ENCODE data around the gene NEU2.

The NEU2 gene

DNA sequence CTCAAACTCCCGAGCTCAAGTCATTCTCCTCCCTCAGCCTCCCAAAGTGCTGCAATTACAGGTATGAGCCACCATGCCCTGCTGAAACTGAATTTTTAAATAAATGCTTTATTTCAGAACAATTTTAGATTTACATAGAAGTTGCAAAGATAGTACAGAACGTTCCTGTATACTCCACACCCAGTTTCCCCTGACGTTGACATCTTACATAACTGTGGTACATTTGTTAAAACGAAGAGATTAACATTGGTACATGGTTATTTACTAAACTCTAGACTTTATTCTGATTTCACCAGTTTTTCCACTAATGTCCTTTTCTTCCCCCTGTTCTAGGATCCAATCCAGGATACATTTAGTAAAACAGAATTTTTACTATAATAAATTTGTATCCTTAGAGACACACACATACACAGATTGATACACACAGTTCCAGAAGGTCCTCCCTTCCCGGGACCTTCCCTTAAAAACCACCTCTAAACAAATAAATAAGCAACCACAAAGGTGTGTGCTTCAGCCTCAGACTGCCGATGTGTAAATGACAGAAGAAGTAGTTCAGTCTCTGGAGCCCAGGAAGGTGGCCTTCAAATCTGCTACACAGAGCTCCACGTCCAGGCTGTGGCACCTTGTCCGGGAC, 6.9 kb downstream of the NEU2 start:
- FAIRE-seq = no peak
- DNase-seq (ENCODE audit: insufficient read length) = no peak
- TF ChIP-seq POLR2AphosphoS5 (IDR thresholded peaks at IDR 0.05; ENCODE audit: low read depth, low read length) (no peak), TAF1 (IDR thresholded peaks at IDR 0.05; ENCODE audit: borderline replicate concordance, low read depth, low read length) (no peak), POLR2A (IDR thresholded peaks at IDR 0.05; ENCODE audit: low read depth, low read length) (no peak)

DNA sequence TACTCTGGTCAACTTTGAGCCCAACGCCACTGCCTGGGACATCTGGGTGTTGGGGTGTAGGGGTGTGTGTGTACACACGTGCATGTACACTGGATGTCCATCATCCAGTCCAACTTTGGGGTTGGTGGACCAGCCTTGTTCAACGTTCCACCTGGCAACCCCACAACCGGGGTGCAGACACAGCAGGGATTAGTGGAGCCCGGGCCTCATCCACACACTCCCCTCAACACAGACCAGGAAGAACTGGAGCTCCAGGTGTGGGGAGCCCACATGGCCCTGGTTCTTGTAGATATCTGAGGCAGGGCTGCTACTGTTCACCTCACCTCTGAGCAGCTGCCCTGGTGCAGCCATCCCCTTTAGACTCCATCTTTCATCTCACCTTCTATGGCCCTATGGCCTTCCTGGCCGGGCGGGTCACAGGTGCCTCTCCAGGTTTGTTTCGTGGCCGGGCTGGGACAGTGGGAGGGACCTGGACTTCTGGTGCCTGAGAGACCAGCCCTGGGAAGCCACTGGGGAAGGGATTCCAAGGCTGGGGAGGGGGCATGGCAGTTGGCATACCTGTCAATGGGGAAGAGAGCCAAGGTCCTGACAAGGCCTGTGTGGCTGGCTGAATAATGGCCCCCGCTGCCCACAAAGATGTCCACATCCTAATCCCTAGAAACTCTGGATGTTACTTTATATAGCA, 7.5 kb downstream of the NEU2 start:
- TF ChIP-seq TAF1 (IDR thresholded peaks at IDR 0.05; ENCODE audit: borderline replicate concordance, low read depth, low read length) (no peak), POLR2AphosphoS5 (IDR thresholded peaks at IDR 0.05; ENCODE audit: low read depth, low read length) (no peak), POLR2A (IDR thresholded peaks at IDR 0.05; ENCODE audit: low read depth, low read length) (no peak)
- no peak for FAIRE-seq

DNA sequence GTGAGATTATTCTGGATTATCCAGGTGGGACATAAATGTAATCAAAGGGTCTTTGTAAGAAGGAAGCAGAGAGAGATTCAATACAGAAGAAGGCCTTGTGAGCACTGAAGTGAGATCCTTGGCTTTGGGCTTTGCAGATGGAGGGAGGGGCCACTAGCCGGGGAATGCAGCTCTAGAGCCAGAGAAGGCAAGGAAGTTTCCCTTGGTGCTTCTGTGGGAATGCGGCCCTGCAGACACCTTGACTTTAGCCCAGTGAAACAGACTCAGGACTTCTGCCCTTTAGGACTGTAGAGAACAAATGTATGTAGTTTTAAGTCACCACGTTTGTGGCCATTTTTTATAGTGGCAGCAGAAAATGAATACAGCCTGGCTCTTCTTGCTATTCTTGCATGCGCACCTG, 8.1 kb downstream of the NEU2 start:
- DNase-seq (ENCODE audit: insufficient read length) (no peak), FAIRE-seq (no peak)
- TF ChIP-seq TAF1 (IDR thresholded peaks at IDR 0.05; ENCODE audit: borderline replicate concordance, low read depth, low read length) = no peak
- no peak for TF ChIP-seq POLR2A (IDR thresholded peaks at IDR 0.05; ENCODE audit: low read depth, low read length)
- no peak for TF ChIP-seq POLR2AphosphoS5 (IDR thresholded peaks at IDR 0.05; ENCODE audit: low read depth, low read length)

More for the DNA sequence above, 7.5 kb downstream of the NEU2 start:
- DNase-seq (ENCODE audit: insufficient read length) = no peak

DNA sequence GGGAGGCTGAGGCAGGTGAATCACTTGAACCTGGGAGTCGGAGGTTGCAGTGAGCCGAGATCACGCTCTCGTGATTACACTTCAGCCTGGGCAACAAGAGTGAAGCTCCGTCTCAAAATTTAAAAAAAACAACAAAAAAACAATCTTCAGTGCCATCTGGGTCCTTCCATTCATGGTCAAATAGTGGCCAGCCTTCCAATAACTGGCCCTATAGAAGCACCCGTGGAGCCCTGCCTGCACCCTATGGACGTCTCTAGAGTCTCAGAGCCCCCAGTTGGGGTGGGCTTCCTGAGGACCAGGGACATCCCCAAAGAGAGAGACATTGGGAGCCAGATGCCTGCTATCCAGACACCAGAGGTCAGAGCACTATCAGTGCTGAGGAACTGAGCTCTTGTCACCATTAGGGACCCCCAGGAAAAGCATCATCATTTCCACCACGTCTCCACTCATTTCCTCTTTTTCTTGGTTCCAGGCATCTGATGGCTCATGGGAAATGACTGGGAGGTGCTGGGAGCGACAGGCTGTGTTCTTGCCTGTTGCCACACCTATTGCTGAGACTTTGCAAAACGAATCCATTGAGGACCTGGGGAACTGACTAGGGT, 9.4 kb downstream of the NEU2 start:
- no peak for TF ChIP-seq POLR2A (IDR thresholded peaks at IDR 0.05; ENCODE audit: low read depth, low read length)
- no peak for TF ChIP-seq POLR2AphosphoS5 (IDR thresholded peaks at IDR 0.05; ENCODE audit: low read depth, low read length)
- TF ChIP-seq TAF1 (IDR thresholded peaks at IDR 0.05; ENCODE audit: borderline replicate concordance, low read depth, low read length) = no peak
- DNase-seq (ENCODE audit: insufficient read length) (no peak), FAIRE-seq (no peak)

DNA sequence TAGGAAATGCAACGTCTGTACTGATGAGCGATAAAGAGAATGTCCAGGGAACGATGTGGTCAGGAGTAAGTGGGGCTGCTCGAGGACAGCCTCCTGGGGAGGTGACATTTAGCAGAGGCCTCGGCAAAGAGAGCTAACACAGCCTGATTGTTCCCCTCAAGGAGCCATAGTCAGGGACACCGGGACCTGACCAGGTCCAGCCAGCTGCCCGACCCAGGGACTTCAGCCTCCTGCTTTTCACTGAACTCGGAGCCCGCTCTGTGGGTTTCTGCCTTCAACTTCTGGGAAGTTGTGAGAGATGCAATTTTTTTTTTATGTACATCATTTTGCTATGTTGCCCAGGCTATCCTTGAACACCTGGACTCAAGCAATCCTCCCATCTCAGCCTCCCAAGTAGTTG, 10.1 kb downstream of the NEU2 start:
- TF ChIP-seq POLR2AphosphoS5 (IDR thresholded peaks at IDR 0.05; ENCODE audit: low read depth, low read length) (no peak), TAF1 (IDR thresholded peaks at IDR 0.05; ENCODE audit: borderline replicate concordance, low read depth, low read length) (no peak), POLR2A (IDR thresholded peaks at IDR 0.05; ENCODE audit: low read depth, low read length) (no peak)
- FAIRE-seq (no peak), DNase-seq (ENCODE audit: insufficient read length) (no peak)

DNA sequence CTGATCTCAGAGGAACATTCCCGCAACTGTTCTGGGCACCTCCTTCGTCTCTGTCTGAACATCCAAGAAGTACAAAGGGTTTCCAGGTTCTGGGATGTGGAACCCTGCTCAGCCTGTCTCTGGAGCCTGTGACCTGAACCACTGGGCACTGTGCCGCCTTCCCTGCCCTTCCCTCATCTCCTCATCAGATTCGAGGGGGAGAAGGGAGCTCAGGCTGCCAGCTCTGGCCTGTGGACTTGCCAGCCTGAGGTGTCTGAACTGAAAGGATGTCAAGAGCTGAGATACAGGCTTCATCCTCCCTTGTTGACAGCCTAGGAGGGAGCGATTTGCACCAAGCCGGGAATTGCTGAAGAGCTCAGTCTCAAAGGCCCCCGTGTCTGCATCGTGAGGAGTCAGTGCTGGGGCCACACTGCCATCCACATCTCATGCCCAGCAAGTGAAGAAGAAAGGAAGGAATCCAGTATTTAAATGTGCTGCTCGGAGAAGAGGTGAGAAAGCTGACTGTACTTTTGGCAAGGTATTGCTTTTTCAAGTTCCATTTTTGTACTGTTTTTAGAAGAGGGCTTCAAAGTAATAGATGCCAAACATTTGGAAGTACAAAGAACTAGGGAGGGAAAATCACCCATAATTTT, 12.6 kb downstream of the NEU2 start:
- DNase-seq (ENCODE audit: insufficient read length) (no peak), FAIRE-seq (no peak)
- no peak for TF ChIP-seq POLR2AphosphoS5 (IDR thresholded peaks at IDR 0.05; ENCODE audit: low read depth, low read length)
- TF ChIP-seq TAF1 (IDR thresholded peaks at IDR 0.05; ENCODE audit: borderline replicate concordance, low read depth, low read length) = no peak
- no peak for TF ChIP-seq POLR2A (IDR thresholded peaks at IDR 0.05; ENCODE audit: low read depth, low read length)

DNA sequence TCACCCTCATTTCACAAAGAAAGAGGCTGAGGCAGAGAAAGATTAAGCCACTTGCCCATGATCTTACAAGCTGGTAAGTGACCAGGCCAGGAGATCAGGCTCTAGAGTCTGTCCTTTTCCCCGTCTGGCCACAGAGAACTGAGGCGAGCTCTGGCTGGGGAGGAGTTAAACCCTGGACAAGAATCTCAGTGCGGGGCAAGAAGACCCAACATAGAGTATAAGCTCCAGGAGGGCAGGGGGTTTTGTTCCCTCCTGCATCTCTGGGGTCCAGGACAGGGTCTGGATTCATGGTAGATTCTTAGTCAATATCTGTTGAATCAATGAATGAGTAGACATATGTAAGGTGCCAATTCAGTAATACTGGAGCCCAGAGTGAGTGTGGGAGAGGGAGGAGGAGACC, 14.7 kb downstream of the NEU2 start:
- TF ChIP-seq POLR2A (IDR thresholded peaks at IDR 0.05; ENCODE audit: low read depth, low read length) = no peak
- no peak for TF ChIP-seq TAF1 (IDR thresholded peaks at IDR 0.05; ENCODE audit: borderline replicate concordance, low read depth, low read length)
- TF ChIP-seq POLR2AphosphoS5 (IDR thresholded peaks at IDR 0.05; ENCODE audit: low read depth, low read length) = no peak
- no peak for DNase-seq (ENCODE audit: insufficient read length)
- FAIRE-seq = no peak

DNA sequence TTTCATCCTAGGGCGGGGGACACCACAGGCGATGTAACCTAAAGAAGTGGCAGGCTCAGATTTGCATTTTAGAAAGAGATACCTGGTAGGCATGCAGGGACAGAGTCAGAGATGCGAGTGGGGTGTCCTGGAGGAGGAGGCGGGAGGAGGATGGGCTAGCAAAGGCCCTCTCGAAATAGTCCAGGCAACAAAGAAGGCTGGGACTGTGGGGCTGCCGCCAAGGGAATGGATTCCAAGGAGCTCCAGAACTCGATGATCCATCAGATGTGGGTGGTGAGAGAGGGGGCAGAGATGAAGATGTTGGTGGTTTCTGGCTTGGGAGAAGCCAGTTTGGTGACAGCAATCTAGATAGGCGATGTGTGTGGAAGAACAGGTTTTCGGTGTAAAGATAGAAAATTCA, 15.2 kb downstream of the NEU2 start:
- no peak for TF ChIP-seq POLR2A (IDR thresholded peaks at IDR 0.05; ENCODE audit: low read depth, low read length)
- no peak for DNase-seq (ENCODE audit: insufficient read length)
- FAIRE-seq = no peak

DNA sequence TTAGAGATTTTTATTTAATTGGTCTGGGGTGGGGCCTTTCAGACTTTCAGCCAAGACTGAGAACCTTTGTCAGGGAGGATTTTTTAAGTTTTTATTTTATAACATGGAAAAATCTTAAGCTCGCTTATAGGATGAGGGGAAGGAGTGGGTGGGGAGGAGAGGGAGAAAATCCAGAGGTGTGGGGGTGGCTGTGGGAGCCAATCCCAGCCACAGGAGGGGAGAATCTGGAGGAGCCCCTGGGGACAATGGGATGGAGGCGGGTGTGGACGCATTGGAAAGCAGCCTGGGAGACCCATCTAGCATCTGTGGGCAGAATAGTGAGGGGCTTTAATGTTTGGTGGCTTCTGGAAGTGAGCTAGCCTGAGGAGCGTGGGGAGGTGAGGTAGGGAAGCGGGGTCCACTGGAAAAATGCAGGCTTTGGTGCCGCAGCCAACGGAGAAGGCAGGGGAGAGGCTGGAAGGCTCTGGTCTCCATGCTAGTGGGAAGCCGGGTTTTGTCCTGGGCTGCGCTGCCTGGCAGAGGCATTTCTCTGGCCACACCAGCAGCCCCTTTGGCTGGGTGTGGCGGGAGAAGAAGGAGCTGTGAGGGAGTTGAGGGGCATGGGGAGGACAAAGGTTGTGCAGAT, 16.2 kb downstream of the NEU2 start:
- FAIRE-seq (no peak), DNase-seq (ENCODE audit: insufficient read length) (no peak)
- TF ChIP-seq TAF1 (IDR thresholded peaks at IDR 0.05; ENCODE audit: borderline replicate concordance, low read depth, low read length) (no peak), POLR2A (IDR thresholded peaks at IDR 0.05; ENCODE audit: low read depth, low read length) (no peak), POLR2AphosphoS5 (IDR thresholded peaks at IDR 0.05; ENCODE audit: low read depth, low read length) (no peak)

DNA sequence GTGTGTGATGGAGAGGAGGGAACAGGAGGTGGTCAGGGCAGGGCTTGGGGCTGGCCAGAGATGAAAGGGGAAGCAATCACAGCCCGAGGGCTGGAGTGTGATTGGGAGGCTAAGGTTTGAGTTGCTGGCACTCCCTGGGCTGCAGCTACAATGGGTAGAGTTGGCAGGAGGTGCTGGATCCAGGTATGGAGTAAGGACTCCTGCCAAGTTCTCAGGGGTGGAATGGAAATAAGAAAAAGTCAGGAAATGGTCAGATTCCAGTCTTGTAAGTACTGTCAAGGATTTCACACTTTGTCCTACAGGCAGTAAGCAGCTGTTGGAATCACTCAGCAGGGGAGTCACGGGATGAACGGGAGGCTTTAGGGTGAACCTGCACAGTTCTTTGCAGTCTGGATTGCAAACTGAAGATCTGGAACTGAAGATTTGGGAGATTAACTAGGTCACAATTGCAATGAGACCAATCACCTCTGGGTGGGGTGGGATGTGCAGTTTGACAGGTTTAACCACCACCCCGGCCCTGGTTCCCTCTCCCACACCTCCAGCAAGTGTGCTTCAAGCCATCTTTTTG, 16.8 kb downstream of the NEU2 start:
- no peak for FAIRE-seq
- no peak for DNase-seq (ENCODE audit: insufficient read length)
- TF ChIP-seq POLR2A (IDR thresholded peaks at IDR 0.05; ENCODE audit: low read depth, low read length) = no peak
- no peak for TF ChIP-seq TAF1 (IDR thresholded peaks at IDR 0.05; ENCODE audit: borderline replicate concordance, low read depth, low read length)
- no peak for TF ChIP-seq POLR2AphosphoS5 (IDR thresholded peaks at IDR 0.05; ENCODE audit: low read depth, low read length)
